Measurements from ENCODE around the gene ENAH. TPM values are rescaled to one million over a fixed set of nuclear protein-coding genes. Genes with fewer than 3 reads are reported as not detected.
"Not testable (repeated sequence)": the region's sequence is repeated elsewhere in the genome, so short reads cannot be mapped to it uniquely, and the experiment has no call there.

ENAH gene
- total RNA-seq, 2 experiments from 2014 or later: not detected

- H3K9me3 Mint-ChIP-seq (ENCODE audit: insufficient read depth): no peaks in the 10 kb centered on the region
- DNase-seq (no peak), ATAC-seq (no peak)
- POLR2A ChIA-PET: interaction anchor here (0.9 kb wide), 1 partner anchor 265 kb away, joined by 4 read pairs; no protein-coding TSS in a partner anchor
- CTCF ChIA-PET: no interaction called here
- no peak overlapping the region for H3K27ac Mint-ChIP-seq
- H3K36me3 Mint-ChIP-seq (ENCODE audit: low read depth): no peaks in the 10 kb centered on the region
- H3K4me3 Mint-ChIP-seq: no peak overlapping the region
- no peaks in the 10 kb centered on the region for H3K4me1 Mint-ChIP-seq (ENCODE audit: low read depth)
- peaks cover 16% of the 10 kb centered on the region for H3K27me3 Mint-ChIP-seq (ENCODE audit: low read depth)
Measured at GRCh38 chr1:225511828-225512381, 141.0 kb downstream of the ENAH start.

GRCh38 chr1:225510740-225511139, 142.2 kb downstream of the ENAH start:
- POLR2A ChIA-PET, H3K27ac Mint-ChIP-seq: not testable (repeated sequence)
- H3K27me3 Mint-ChIP-seq (ENCODE audit: low read depth): peaks cover 12% of the 10 kb centered on the region

GRCh38 chr1:225509770-225510169, 143.2 kb downstream of the ENAH start:
- Mint-ChIP-seq H3K27ac (no peak overlapping the region), H3K4me3 (no peak overlapping the region), H3K27me3 (ENCODE audit: low read depth) (peaks cover 12% of the 10 kb centered on the region), H3K9me3 (ENCODE audit: insufficient read depth) (no peaks in the 10 kb centered on the region), H3K4me1 (ENCODE audit: low read depth) (no peaks in the 10 kb centered on the region), H3K36me3 (ENCODE audit: low read depth) (no peaks in the 10 kb centered on the region)
- ChIA-PET POLR2A (no interaction called here), CTCF (no interaction called here)
- ATAC-seq: no peak
- DNase-seq: no peak

More at GRCh38 chr1:225510740-225511139, 142.2 kb downstream of the ENAH start:
- CTCF ChIA-PET: interaction anchor here (1.1 kb wide), 1 partner anchor 8 kb away, joined by 3 read pairs; no protein-coding TSS in a partner anchor
- not testable (repeated sequence) for H3K4me1 Mint-ChIP-seq (ENCODE audit: low read depth); ATAC-seq; H3K4me3 Mint-ChIP-seq; H3K36me3 Mint-ChIP-seq (ENCODE audit: low read depth); H3K9me3 Mint-ChIP-seq (ENCODE audit: insufficient read depth); DNase-seq

- peaks cover 12% of the 10 kb centered on the region for H3K27me3 Mint-ChIP-seq (ENCODE audit: low read depth)
- ATAC-seq (no peak), DNase-seq (no peak)
- H3K27ac Mint-ChIP-seq: no peak overlapping the region
- H3K9me3 Mint-ChIP-seq (ENCODE audit: insufficient read depth): no peaks in the 10 kb centered on the region
- ChIA-PET POLR2A (no interaction called here), CTCF (no interaction called here)
- no peaks in the 10 kb centered on the region for H3K4me1 Mint-ChIP-seq (ENCODE audit: low read depth)
- no peak overlapping the region for H3K4me3 Mint-ChIP-seq
- no peaks in the 10 kb centered on the region for H3K36me3 Mint-ChIP-seq (ENCODE audit: low read depth)
Measured at GRCh38 chr1:225509376-225509707, 143.6 kb downstream of the ENAH start.

- Mint-ChIP-seq H3K9me3 (ENCODE audit: insufficient read depth) (no peaks in the 10 kb centered on the region), H3K4me1 (ENCODE audit: low read depth) (no peaks in the 10 kb centered on the region), H3K4me3 (no peak overlapping the region), H3K27me3 (ENCODE audit: low read depth) (peaks cover 12% of the 10 kb centered on the region), H3K27ac (no peak overlapping the region), H3K36me3 (ENCODE audit: low read depth) (no peaks in the 10 kb centered on the region)
- DNase-seq (no peak), ATAC-seq (no peak)
- CTCF ChIA-PET: interaction anchor here (0.9 to 3.4 kb wide), 2 partner anchors 28 to 90 kb away, joined by 3 to 12 read pairs; no protein-coding TSS in a partner anchor
- POLR2A ChIA-PET: no interaction called here
Measured at GRCh38 chr1:225508538-225509375, 144.2 kb downstream of the ENAH start.

GRCh38 chr1:225506727-225507126, 146.2 kb downstream of the ENAH start:
- ChIA-PET CTCF (interaction anchor here (0.8 to 3.4 kb wide), 4 partner anchors 26 to 456 kb away, joined by 3 to 12 read pairs (median 4); no protein-coding TSS in a partner anchor), POLR2A (interaction anchor here (0.6 kb wide), 1 partner anchor 242 kb away, joined by 4 read pairs; no protein-coding TSS in a partner anchor)
- H3K27me3 Mint-ChIP-seq (ENCODE audit: low read depth): peaks cover 6% of the 10 kb centered on the region
- no peaks in the 10 kb centered on the region for H3K4me1 Mint-ChIP-seq (ENCODE audit: low read depth)
- no peaks in the 10 kb centered on the region for H3K9me3 Mint-ChIP-seq (ENCODE audit: insufficient read depth)
- no peak overlapping the region for H3K27ac Mint-ChIP-seq
- H3K4me3 Mint-ChIP-seq: no peak overlapping the region
- ATAC-seq (no peak), DNase-seq (no peak)
- H3K36me3 Mint-ChIP-seq (ENCODE audit: low read depth): no peaks in the 10 kb centered on the region

GRCh38 chr1:225504776-225505175, 148.1 kb downstream of the ENAH start:
- Mint-ChIP-seq H3K27ac (no peak overlapping the region), H3K9me3 (ENCODE audit: insufficient read depth) (no peaks in the 10 kb centered on the region), H3K4me3 (no peak overlapping the region), H3K4me1 (ENCODE audit: low read depth) (no peaks in the 10 kb centered on the region), H3K27me3 (ENCODE audit: low read depth) (peaks cover 12% of the 10 kb centered on the region), H3K36me3 (ENCODE audit: low read depth) (no peaks in the 10 kb centered on the region)
- POLR2A ChIA-PET: no interaction called here
- CTCF ChIA-PET: interaction anchor here (3.4 kb wide), 1 partner anchor 24 kb away, joined by 12 read pairs; no protein-coding TSS in a partner anchor
- DNase-seq: no peak
- no peak for ATAC-seq

GRCh38 chr1:225500624-225501192, 152.2 kb downstream of the ENAH start:
- DNase-seq: no peak
- POLR2A ChIA-PET: no interaction called here

GRCh38 chr1:225498549-225499136, 154.3 kb downstream of the ENAH start:
- ChIA-PET POLR2A (no interaction called here), CTCF (interaction anchor here (0.7 to 5.5 kb wide), 3 partner anchors 18 to 64 kb away, joined by 3 to 37 read pairs (median 3); no protein-coding TSS in a partner anchor)
- no peak overlapping the region for H3K27ac Mint-ChIP-seq
- DNase-seq (no peak), ATAC-seq (no peak)
- no peak overlapping the region for H3K4me3 Mint-ChIP-seq
- H3K36me3 Mint-ChIP-seq (ENCODE audit: low read depth): no peaks in the 10 kb centered on the region
- H3K4me1 Mint-ChIP-seq (ENCODE audit: low read depth): no peaks in the 10 kb centered on the region
- H3K27me3 Mint-ChIP-seq (ENCODE audit: low read depth): peaks cover 15% of the 10 kb centered on the region
- no peaks in the 10 kb centered on the region for H3K9me3 Mint-ChIP-seq (ENCODE audit: insufficient read depth)

More at GRCh38 chr1:225500624-225501192, 152.2 kb downstream of the ENAH start:
- Mint-ChIP-seq H3K36me3 (ENCODE audit: low read depth) (no peaks in the 10 kb centered on the region), H3K9me3 (ENCODE audit: insufficient read depth) (no peaks in the 10 kb centered on the region), H3K4me3 (no peak overlapping the region), H3K27me3 (ENCODE audit: low read depth) (peaks cover 15% of the 10 kb centered on the region), H3K4me1 (ENCODE audit: low read depth) (no peaks in the 10 kb centered on the region), H3K27ac (no peak overlapping the region)
- CTCF ChIA-PET: interaction anchor here (5.5 kb wide), 1 partner anchor 20 kb away, joined by 37 read pairs; no protein-coding TSS in a partner anchor
- ATAC-seq: no peak

GRCh38 chr1:225494789-225495359, 158.0 kb downstream of the ENAH start:
- Mint-ChIP-seq H3K36me3 (ENCODE audit: low read depth) (no peaks in the 10 kb centered on the region), H3K4me1 (ENCODE audit: low read depth) (no peaks in the 10 kb centered on the region), H3K9me3 (ENCODE audit: insufficient read depth) (no peaks in the 10 kb centered on the region), H3K4me3 (no peak overlapping the region), H3K27ac (no peak overlapping the region), H3K27me3 (ENCODE audit: low read depth) (peaks cover 17% of the 10 kb centered on the region)
- DNase-seq (no peak), ATAC-seq (no peak)
- ChIA-PET CTCF (interaction anchor here (5.5 kb wide), 1 partner anchor 15 kb away, joined by 37 read pairs; no protein-coding TSS in a partner anchor), POLR2A (no interaction called here)

- ATAC-seq (no peak), DNase-seq (no peak)
- CTCF ChIA-PET: interaction anchor here (0.8 to 1.7 kb wide), 3 partner anchors 12 to 284 kb away, joined by 3 to 13 read pairs (median 3); partner anchors contain the start of gene SRP9
- no peak overlapping the region for H3K27ac Mint-ChIP-seq
- no peaks in the 10 kb centered on the region for H3K36me3 Mint-ChIP-seq (ENCODE audit: low read depth)
- H3K4me3 Mint-ChIP-seq: no peak overlapping the region
- POLR2A ChIA-PET: no interaction called here
- H3K4me1 Mint-ChIP-seq (ENCODE audit: low read depth): no peaks in the 10 kb centered on the region
- peaks cover 16% of the 10 kb centered on the region for H3K27me3 Mint-ChIP-seq (ENCODE audit: low read depth)
- no peaks in the 10 kb centered on the region for H3K9me3 Mint-ChIP-seq (ENCODE audit: insufficient read depth)
Measured at GRCh38 chr1:225493591-225494246, 159.2 kb downstream of the ENAH start.

Data from activated CD8-positive, alpha-beta T cell treated with anti-CD3 and anti-CD28 coated beads, Interleukin-2, amount 10 ng/mL, durations not matched to agents 7 days and 5 days (primary cell).